Parathyroid adenoma (tissue), 2 donors: ENCODE results near the gene KRTAP2-4.
"Not testable (repeated sequence)": the region's sequence is repeated elsewhere in the genome, so short reads cannot be mapped to it uniquely, and the experiment has no call there.

ENCODE experiments used
- H2AFZ ChIP-seq: fragments of 300-600 bp; sonication (generic); one replicate; pipeline ENCODE4 v1.7.0; 2017; ENCODE audit warnings: antibody characterized with exemption, mild to moderate bottlenecking
- H3K27ac ChIP-seq: fragments of 300-600 bp; sonication (generic); one replicate; pipeline ENCODE4 v1.7.0; 2017
- H3K27me3 ChIP-seq: fragments of 300-600 bp; sonication (generic); one replicate; pipeline ENCODE4 v1.7.0; 2017; ENCODE audit warnings: low read length; ENCODE audit not compliant: control insufficient read depth, insufficient read depth
- H3K36me3 ChIP-seq: fragments of 300-600 bp; sonication (generic); one replicate; pipeline ENCODE4 v1.7.0; 2017; ENCODE audit warnings: low read length; ENCODE audit not compliant: control insufficient read depth, insufficient read depth
- H3K4me1 ChIP-seq: fragments of 300-600 bp; sonication (generic); one replicate; pipeline ENCODE4 v1.7.0; 2017; ENCODE audit warnings: control low read depth
- H3K4me2 ChIP-seq: fragments of 300-600 bp; sonication (generic); one replicate; pipeline ENCODE4 v1.7.0; 2017; ENCODE audit warnings: low read length
- H3K4me3 ChIP-seq: fragments of 300-600 bp; sonication (generic); one replicate; pipeline ENCODE4 v1.7.0; 2017; ENCODE audit warnings: low read depth, low read length
- H3K79me2 ChIP-seq: fragments of 300-600 bp; sonication (generic); one replicate; pipeline ENCODE4 v1.7.0; 2017; ENCODE audit warnings: control low read depth
- H3K9ac ChIP-seq: fragments of 300-600 bp; sonication (generic); one replicate; pipeline ENCODE4 v1.7.0; 2017; ENCODE audit warnings: mild to moderate bottlenecking
- H3K9me3 ChIP-seq: fragments of 300-600 bp; sonication (generic); one replicate; pipeline ENCODE4 v1.7.0; 2017; ENCODE audit warnings: low read length; ENCODE audit not compliant: control insufficient read depth
- TF ChIP-seq, protein P1 (sequence below): fragments of 300-600 bp; sonication (generic); IDR thresholded peaks from one replicate; pipeline ENCODE4 v1.7.0; 2017; ENCODE audit warnings: antibody characterized with exemption, mild to moderate bottlenecking
- donor health status: primary hyperparathyroidism.

Gene KRTAP2-4

DNA sequence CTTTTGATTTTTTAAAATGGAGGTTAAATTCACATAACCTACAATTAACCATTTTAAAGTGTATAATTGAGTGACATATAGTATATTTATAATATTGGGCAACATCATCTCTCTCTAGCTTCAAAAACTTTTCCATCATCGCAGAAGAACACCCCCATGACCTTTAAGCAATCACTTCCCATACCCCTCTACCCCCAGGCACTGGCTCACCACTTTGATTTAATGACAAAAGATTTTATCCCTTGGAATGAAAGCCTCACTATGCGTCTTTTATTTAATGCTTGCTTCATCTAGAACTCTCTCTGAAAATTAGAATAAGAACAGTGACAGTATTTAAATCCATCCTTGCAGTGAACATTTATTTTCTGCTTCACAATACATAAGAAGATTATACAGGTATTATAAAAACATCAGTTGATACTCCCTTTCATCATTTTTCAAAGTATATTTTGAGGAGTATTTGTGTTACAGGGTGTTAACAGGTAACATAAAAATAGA is 27.8 kb downstream of the KRTAP2-4 start:
- Histone ChIP-seq H3K9ac (no peak overlapping the region), H2AFZ (no peak overlapping the region), H3K79me2 (no peaks in the 10 kb centered on the region), H3K4me3 (no peak overlapping the region), H3K4me1 (no peaks in the 10 kb centered on the region), H3K4me2 (no peak overlapping the region), H3K36me3 (no peaks in the 10 kb centered on the region), H3K27ac (no peak overlapping the region), H3K9me3 (no peaks in the 10 kb centered on the region), H3K27me3 (no peaks in the 10 kb centered on the region)
- TF ChIP-seq, protein P1, sequence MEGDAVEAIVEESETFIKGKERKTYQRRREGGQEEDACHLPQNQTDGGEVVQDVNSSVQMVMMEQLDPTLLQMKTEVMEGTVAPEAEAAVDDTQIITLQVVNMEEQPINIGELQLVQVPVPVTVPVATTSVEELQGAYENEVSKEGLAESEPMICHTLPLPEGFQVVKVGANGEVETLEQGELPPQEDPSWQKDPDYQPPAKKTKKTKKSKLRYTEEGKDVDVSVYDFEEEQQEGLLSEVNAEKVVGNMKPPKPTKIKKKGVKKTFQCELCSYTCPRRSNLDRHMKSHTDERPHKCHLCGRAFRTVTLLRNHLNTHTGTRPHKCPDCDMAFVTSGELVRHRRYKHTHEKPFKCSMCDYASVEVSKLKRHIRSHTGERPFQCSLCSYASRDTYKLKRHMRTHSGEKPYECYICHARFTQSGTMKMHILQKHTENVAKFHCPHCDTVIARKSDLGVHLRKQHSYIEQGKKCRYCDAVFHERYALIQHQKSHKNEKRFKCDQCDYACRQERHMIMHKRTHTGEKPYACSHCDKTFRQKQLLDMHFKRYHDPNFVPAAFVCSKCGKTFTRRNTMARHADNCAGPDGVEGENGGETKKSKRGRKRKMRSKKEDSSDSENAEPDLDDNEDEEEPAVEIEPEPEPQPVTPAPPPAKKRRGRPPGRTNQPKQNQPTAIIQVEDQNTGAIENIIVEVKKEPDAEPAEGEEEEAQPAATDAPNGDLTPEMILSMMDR: no peak

DNA sequence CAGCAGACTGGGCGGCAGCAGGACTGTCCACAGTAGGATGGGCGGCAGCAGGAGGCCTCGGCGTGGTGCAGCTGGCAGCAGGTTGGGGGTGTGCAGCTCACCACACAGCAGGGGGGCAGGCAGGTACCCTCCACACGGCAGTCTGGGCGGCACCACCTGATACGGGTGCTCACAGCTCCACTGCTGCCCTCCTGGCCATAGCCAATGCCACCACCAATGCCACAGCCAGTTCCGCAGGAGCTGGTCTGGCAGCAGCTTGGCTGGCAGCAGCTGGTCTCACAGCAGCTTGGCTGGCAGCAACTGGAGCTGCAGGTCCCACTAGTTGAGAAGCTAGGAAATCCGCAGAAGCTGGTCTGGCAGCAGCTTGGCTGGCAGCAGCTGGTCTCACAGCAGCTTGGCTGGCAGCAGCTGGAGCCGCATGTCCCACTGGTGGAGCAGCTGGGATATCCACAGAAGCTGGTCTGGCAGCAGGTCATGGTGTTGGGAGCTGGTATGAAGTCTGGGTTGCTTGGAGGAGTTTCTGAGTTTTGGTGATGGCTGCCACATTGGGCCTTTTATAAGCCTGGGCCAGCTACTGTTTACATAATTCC is 31.2 kb downstream of the KRTAP2-4 start, which contains the start of gene KRTAP1-3:
KRTAP1-3 (minus strand) TSS at position 529 of the 590 bp plus-strand sequence; CDS start at position 476, 53 bp downstream.
- H3K9me3 ChIP-seq, H3K4me1 ChIP-seq, H3K27ac ChIP-seq, H3K36me3 ChIP-seq, H3K4me2 ChIP-seq, H3K27me3 ChIP-seq, H2AFZ ChIP-seq, H3K4me3 ChIP-seq, H3K9ac ChIP-seq, H3K79me2 ChIP-seq: not testable (repeated sequence)

DNA sequence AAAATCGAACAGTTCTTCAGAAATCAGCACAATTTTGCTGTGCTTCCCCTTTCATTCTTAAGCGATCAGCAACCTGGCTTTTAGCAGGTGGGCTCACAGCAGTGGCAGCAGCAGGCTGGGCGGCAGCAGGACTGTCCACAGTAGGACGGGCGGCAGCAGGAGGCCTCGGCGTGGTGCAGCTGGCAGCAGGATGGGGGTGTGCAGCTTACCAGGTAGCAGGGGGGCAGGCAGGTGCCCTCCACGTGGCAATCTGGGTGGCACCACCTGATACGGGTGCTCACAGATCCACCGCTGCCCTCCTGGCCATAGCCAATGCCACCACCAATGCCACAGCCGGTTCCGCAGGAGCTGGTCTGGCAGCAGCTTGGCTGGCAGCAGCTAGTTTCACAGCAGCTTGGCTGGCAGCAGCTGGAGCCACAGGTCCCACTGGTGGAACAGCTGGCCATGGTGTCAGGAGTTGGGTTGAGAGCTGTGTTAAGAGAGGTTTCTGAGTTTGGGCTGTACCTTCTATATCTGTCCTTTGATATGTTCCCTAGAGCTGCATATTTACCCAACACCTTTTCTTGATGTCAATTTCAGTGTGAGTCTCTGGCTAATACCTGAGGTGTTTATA is 35.9 kb downstream of the KRTAP2-4 start, which contains the start of gene KRTAP1-4:
KRTAP1-4 (minus strand) TSS at position 563 of the 613 bp plus-strand sequence; CDS start at position 446, 117 bp downstream.
- Histone ChIP-seq H3K4me2 (no peak within 1 kb of the TSS), H3K79me2 (no peaks in the 10 kb centered on the region), H3K27me3 (no peaks in the 10 kb centered on the region), H2AFZ (no peak within 1 kb of the TSS), H3K9me3 (no peaks in the 10 kb centered on the region), H3K4me3 (no peak within 1 kb of the TSS), H3K9ac (no peak within 1 kb of the TSS), H3K4me1 (no peaks in the 10 kb centered on the region), H3K27ac (no peak within 1 kb of the TSS), H3K36me3 (no peaks in the 10 kb centered on the region)
- TF ChIP-seq, protein P1: no peak

GRCh38 chr17:41026715-41027471 is 38.8 kb downstream of the KRTAP2-4 start, which contains the start of gene KRTAP1-5:
Gene KRTAP1-5, minus strand, starts transcription at chr17:41027208. Its CDS starts 53 bp downstream, at chr17:41027155.
- Histone ChIP-seq H2AFZ (no peak within 1 kb of the TSS), H3K79me2 (no peaks in the 10 kb centered on the region), H3K36me3 (no peaks in the 10 kb centered on the region), H3K4me2 (no peak within 1 kb of the TSS), H3K27ac (no peak within 1 kb of the TSS), H3K9ac (no peak within 1 kb of the TSS), H3K9me3 (no peaks in the 10 kb centered on the region), H3K27me3 (no peaks in the 10 kb centered on the region), H3K4me1 (no peaks in the 10 kb centered on the region), H3K4me3 (no peak within 1 kb of the TSS)
- TF ChIP-seq, protein P1: no peak

- H3K36me3 ChIP-seq: no peaks in the 10 kb centered on the region
- no peaks in the 10 kb centered on the region for H3K79me2 ChIP-seq
- no peaks in the 10 kb centered on the region for H3K9me3 ChIP-seq
- H3K4me2 ChIP-seq: no peak overlapping the region
- TF ChIP-seq, protein P1: no peak
- H3K4me3 ChIP-seq: no peak overlapping the region
- H3K4me1 ChIP-seq: no peaks in the 10 kb centered on the region
- H3K9ac ChIP-seq: no peak overlapping the region
- H2AFZ ChIP-seq: no peak overlapping the region
- no peaks in the 10 kb centered on the region for H3K27me3 ChIP-seq
- no peak overlapping the region for H3K27ac ChIP-seq
These were observed 41.0 kb downstream of the KRTAP2-4 start for GRCh38 chr17:41024697-41025096.
